Dendritic cell treated with granulocyte-macrophage colony-stimulating factor and Interleukin-4, amounts not matched to agents 40 ng/mL and 50 ng/mL, for 4 days (primary cell): ENCODE data around the gene ARHGAP26.
"Not testable (repeated sequence)": the region's sequence is repeated elsewhere in the genome, so short reads cannot be mapped to it uniquely, and the experiment has no call there.

ENCODE experiments used
- H3K27ac Mint-ChIP-seq: one replicate; pipeline ENCODE4 v1.8.0; 2022; ENCODE audit warnings: mild to moderate bottlenecking, mixed read lengths
- H3K27me3 Mint-ChIP-seq: one replicate; pipeline ENCODE4 v1.8.0; 2022; ENCODE audit warnings: mild to moderate bottlenecking, mixed read lengths
- H3K36me3 Mint-ChIP-seq: one replicate; pipeline ENCODE4 v1.8.0; 2022; ENCODE audit warnings: low read depth, mixed read lengths
- H3K4me1 Mint-ChIP-seq: one replicate; pipeline ENCODE4 v1.8.0; 2022; ENCODE audit warnings: low read depth, mixed read lengths
- H3K4me3 Mint-ChIP-seq: one replicate; pipeline ENCODE4 v1.8.0; 2022; ENCODE audit warnings: mild to moderate bottlenecking, moderate library complexity, mixed read lengths
- H3K9me3 Mint-ChIP-seq: one replicate; pipeline ENCODE4 v1.8.0; 2022; ENCODE audit warnings: mixed read lengths
- intact Hi-C: fragments of 100-400 bp; cut with micrococcal nuclease; formaldehyde crosslinking; loops from one replicate; pipeline ENCODE4 v1.15.0; 2022

Gene ARHGAP26

DNA sequence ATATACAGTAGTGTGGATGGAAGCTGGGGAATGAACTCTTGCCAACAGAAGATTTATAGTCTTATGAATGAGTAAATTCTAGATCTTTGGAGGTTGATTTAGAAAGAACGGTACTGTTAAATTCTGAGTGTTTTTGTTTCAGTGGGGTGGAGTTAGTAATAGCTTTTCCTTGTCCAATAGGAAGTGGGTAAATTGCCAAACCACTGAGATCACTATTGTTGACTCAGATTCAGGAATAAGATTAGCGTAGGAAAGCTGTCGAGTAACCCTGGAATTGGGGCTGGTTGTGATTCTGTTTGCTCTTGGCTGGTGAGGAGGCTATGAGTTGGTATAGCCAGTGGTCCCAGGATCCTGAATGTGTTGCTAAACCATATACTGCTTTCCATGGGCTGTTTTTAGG is 155.6 kb downstream of the ARHGAP26 start:
- Mint-ChIP-seq H3K4me3 (no peak overlapping the region), H3K27me3 (no peaks in the 10 kb centered on the region), H3K9me3 (no peaks in the 10 kb centered on the region), H3K27ac (peak overlapping the region; percentile 47), H3K36me3 (peaks cover 63% of the 10 kb centered on the region), H3K4me1 (peaks cover 59% of the 10 kb centered on the region)
- intact Hi-C loops = loop anchor here (5.0 to 10.0 kb wide), 3 partner anchors 37 to 469 kb away; no protein-coding TSS in a partner anchor

DNA sequence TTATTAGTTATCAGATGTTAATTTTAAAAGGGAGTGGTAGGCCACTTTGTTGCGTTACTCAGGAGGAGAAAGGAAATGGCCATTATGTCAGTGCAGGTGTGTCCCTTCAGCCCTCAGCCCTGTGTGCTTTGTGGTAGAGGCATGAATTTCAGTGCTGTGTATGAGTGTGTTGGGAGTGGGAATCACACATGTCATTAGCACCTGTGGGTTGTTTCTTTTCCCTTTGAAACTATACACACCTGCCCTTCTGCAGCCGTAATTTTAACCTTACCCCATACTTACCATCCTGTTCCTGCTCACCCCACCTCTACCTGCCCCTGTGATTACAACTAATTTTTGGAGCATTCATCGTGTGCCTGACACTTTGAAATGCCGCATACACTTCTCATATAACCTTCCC is 156.4 kb downstream of the ARHGAP26 start:
- Mint-ChIP-seq H3K27ac (peak overlapping the region; percentile 47), H3K4me3 (no peak overlapping the region), H3K27me3 (no peaks in the 10 kb centered on the region), H3K9me3 (no peaks in the 10 kb centered on the region), H3K4me1 (peaks cover 62% of the 10 kb centered on the region), H3K36me3 (peaks cover 62% of the 10 kb centered on the region)
- intact Hi-C loops = loop anchor here (5.0 to 10.0 kb wide), 3 partner anchors 36 to 468 kb away; no protein-coding TSS in a partner anchor

DNA sequence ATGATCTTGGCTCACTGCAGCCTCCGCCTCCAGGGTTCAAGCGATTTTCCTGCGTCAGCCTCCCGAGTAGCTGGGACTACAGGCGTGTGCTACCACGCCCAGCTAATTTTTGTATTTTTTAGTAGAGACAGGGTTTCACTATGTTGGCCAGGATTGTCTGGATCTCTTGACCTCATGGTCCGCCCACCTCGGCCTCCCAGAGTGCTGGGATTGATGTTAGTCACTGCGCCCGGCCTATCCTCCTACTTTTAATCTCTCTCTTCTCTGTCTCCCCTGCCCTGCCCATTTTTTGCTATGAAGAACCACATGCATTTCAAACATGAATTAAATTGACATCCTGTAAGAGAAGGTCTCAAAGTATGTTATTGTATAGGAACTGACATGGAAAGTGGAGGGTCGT is 158.8 kb downstream of the ARHGAP26 start:
- Mint-ChIP-seq H3K4me1 (peaks cover 62% of the 10 kb centered on the region), H3K27ac (peak overlapping the region; percentile 79), H3K36me3 (peaks cover 76% of the 10 kb centered on the region)
- not testable (repeated sequence) for H3K27me3 Mint-ChIP-seq, H3K4me3 Mint-ChIP-seq, H3K9me3 Mint-ChIP-seq
- intact Hi-C loops = loop anchor here (5.0 to 10.0 kb wide), 3 partner anchors 33 to 466 kb away; no protein-coding TSS in a partner anchor

DNA sequence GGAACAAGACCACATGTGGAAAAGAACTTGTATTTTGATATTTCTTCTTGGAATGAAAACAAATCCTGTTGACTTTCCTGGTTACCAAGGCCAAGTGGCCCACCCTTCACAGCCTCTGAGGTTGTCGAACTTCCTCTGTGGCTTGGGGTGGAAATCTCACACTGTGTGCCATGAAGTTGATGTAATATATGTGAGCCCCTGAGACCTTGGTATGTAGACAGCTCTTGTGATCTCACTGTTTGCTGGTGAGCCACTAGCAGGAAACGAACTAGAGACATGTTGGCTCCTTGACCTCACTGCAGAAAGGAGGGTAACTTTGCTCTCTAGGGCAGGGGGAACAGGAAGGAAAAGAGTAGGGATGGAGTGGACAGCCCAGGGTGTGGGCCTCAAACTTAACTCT is 159.4 kb downstream of the ARHGAP26 start:
- intact Hi-C loops = loop anchor here (5.0 to 10.0 kb wide), 3 partner anchors 33 to 465 kb away; no protein-coding TSS in a partner anchor
- no peaks in the 10 kb centered on the region for H3K27me3 Mint-ChIP-seq
- peak overlapping the region; percentile 79 for H3K27ac Mint-ChIP-seq

DNA sequence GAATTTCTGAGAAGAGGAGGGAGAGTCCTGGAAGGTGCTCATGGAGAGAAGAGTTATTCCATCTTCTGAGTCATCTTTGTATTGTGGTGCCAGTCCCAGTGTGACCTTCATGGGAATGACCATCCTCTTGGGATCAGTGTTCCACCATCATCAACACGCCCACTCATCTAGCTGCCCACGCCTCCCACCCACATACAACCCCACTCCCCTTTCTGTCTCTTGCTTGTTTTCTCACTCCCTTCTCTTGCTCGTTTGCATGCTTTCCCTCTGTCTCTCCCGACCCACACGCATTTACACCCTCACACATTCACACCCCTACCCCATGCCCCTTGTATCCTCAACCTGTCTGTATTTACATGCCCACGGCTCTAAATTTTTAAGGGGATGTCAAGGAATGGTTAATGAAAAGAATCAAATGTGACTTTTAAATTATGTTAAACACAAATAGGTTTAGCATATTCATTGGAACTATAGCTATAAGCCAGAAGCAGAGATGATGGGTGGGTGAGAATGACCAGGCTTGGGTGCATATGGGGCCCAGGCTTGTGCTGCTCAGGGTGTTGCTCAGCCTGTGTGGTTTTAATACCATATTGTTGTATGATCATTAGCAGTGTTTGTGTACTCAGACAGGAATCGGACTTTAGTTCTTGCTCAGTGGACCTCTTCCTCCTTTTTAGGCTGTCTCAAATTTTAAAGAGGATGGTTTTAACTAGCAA is 160.4 kb downstream of the ARHGAP26 start:
- Mint-ChIP-seq H3K4me3 (no peak overlapping the region), H3K36me3 (peaks cover 69% of the 10 kb centered on the region), H3K27me3 (no peaks in the 10 kb centered on the region), H3K4me1 (peaks cover 62% of the 10 kb centered on the region), H3K9me3 (no peaks in the 10 kb centered on the region), H3K27ac (peak overlapping the region; percentile 79)
- intact Hi-C loops = no loop called here

More for the DNA sequence above, 159.4 kb downstream of the ARHGAP26 start:
- Mint-ChIP-seq H3K4me3 (no peak overlapping the region), H3K36me3 (peaks cover 76% of the 10 kb centered on the region), H3K9me3 (no peaks in the 10 kb centered on the region), H3K4me1 (peaks cover 62% of the 10 kb centered on the region)

DNA sequence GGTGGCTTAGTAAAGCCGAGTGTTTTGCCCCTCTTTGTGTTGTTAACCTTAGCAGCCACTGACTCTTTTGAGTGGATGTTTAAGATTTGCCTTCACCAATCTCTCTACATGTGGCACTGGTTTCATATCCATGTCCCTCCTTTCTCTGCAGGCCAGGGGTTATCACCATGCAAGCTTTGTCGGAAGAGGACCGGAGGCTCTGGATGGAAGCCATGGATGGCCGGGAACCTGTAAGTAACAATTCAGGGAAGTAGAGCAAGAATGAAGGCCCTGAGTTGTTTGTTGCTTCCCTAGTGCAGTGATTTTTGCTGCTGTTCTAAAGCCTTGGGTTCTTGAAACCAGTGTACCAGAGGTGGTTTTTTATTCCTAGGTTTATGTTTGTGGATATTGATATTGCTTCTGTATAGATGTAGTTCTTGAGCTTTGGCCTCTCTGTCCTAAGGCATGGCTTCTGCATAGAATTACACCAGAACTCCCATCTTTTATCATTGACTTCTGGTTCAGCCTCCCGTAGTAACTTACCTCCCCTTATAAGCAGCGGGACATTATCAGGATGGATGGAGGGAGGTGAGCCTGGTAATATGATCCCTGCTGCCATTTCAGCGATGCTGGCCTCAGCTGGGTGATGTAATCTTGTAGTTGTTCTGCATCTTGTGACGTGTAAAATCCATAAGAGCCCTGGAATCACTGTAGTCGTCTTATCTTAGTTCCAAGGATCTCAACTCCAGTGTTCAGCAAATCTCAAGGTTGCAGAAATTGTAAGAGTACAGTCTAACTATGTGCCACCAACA is 161.9 kb downstream of the ARHGAP26 start:
- Mint-ChIP-seq H3K9me3 (no peaks in the 10 kb centered on the region), H3K4me1 (peaks cover 60% of the 10 kb centered on the region), H3K36me3 (peaks cover 61% of the 10 kb centered on the region), H3K4me3 (no peak overlapping the region), H3K27ac (no peak overlapping the region), H3K27me3 (no peaks in the 10 kb centered on the region)
- intact Hi-C loops = no loop called here

DNA sequence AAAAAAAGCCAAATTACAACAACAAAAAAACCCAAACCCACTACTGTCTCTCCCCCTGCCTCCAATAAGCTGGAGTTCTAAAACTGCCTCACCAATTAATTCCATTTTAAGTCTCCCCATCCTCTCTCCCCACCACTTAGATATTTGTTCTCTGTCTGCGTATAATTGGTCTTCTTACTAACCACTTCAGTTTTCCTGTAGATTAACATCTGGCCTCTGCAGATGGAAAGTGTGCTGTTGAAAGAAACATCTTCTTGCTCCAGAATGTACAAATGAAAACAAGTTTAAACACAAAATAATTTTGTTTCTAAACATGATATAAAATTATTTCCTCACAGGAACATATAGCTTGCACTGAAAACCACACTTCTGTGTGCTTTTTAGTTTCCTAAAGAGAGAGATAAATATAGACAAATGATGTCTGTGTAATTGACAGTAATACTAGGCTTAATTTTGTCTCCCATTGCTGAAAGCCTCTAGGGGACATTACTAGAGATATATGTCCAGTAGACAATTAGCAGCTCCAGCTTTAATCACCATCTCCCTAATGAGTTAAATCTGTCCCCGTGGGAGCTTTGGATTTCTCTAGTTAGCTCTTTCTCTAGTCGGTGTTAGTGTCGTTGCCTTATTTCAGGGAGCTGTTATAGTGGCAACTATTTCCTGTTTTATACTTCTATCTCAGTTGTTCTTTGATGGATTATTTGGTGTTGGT is 164.0 kb downstream of the ARHGAP26 start:
- Mint-ChIP-seq H3K9me3 (no peaks in the 10 kb centered on the region), H3K27ac (peak overlapping the region; percentile 26), H3K4me3 (no peak overlapping the region), H3K4me1 (peaks cover 56% of the 10 kb centered on the region), H3K27me3 (no peaks in the 10 kb centered on the region), H3K36me3 (peaks cover 54% of the 10 kb centered on the region)
- intact Hi-C loops = no loop called here

DNA sequence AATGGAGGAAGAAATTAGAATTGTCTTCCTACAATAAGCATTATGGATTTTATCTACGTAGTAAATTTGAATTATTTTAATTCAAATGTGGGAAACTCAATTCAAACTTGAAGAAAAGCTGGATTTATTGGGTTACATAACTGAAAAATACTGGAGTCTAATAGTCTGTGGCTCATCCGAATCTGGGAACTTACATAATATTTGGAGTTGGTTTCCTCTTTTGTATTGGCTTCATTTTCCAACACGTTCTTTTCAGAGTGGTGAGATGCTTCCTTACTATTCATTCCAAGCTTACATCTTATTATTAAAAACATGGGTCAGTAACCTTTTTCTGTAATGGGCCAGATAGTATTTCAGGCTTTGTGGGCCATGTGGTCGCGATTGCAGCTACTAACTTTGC is 164.8 kb downstream of the ARHGAP26 start:
- peaks cover 52% of the 10 kb centered on the region for H3K4me1 Mint-ChIP-seq
- peaks cover 50% of the 10 kb centered on the region for H3K36me3 Mint-ChIP-seq
- no peaks in the 10 kb centered on the region for H3K9me3 Mint-ChIP-seq
- peak overlapping the region; percentile 67 for H3K27ac Mint-ChIP-seq
- intact Hi-C loops = no loop called here
- H3K27me3 Mint-ChIP-seq = no peaks in the 10 kb centered on the region
- no peak overlapping the region for H3K4me3 Mint-ChIP-seq

DNA sequence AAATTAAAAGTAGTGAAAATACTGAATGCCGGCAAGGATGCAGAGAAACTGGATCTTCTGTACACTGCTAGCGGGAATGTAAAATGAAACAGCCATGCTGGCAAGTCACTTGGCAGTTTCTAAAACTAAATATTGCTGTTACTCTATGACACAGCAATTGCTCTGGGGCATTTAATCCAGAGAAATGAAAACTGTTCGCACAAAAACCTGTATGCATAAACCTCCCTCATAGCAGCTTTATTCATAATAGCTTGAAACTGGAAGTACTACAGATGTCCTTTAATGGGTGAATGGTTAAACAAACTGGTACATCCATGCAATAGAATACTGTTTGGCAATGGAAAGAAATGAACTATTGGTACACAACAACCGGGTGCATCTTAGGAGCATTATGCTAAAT is 167.2 kb downstream of the ARHGAP26 start:
- H3K4me3 Mint-ChIP-seq = no peak overlapping the region
- H3K27me3 Mint-ChIP-seq = no peaks in the 10 kb centered on the region
- H3K4me1 Mint-ChIP-seq = peaks cover 42% of the 10 kb centered on the region
- intact Hi-C loops = no loop called here
- no peaks in the 10 kb centered on the region for H3K9me3 Mint-ChIP-seq
- peaks cover 29% of the 10 kb centered on the region for H3K36me3 Mint-ChIP-seq
- H3K27ac Mint-ChIP-seq = no peak overlapping the region

DNA sequence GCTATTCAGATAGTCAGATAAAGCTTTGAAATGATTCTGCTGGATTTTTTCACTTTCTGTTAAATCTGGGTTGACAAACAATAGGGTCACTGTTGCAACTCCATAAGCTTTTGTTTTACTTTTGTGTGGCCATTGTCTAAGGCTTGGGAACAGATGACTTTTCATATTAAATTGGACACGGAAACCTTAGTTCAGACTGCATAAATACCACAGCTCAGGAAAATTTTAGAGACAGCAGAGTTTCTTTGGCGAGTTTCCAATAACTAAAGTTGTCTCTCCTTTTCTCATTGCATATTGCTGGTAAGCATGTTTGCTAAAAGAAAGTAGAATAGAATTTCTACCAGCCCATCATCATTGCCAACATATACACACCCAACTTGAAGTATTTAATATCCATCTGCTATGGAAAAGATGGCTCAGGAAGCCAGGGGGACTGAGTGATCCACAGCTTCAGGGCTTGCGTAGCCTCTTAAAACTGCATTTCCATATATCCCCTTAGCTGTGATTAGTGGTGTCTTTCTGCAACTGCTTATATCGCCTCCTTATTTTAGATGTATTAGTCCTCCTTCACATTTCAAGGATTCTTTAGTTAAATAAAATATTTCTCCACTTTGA is 168.2 kb downstream of the ARHGAP26 start:
- Mint-ChIP-seq H3K9me3 (no peaks in the 10 kb centered on the region), H3K27me3 (no peaks in the 10 kb centered on the region), H3K36me3 (peaks cover 29% of the 10 kb centered on the region), H3K27ac (no peak overlapping the region), H3K4me3 (no peak overlapping the region), H3K4me1 (peaks cover 47% of the 10 kb centered on the region)
- intact Hi-C loops = no loop called here

DNA sequence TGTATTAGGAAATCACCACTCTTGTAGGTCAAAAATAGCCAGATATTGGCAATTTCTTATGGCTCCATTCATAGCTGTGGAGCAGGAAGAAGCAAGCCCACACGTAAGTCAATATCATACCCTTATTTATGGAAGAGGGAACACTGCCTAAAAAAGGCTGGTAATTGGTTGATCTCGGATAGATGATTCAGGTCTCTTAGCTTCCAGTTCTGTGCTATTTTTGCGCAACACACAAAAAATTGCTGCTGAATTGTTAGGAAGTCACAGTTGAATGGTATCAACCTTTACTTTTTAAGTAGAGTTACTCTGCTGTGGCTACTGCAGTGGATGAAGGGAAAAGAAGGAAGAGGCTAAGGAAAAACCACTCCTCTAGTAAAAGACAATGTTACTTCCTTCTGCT is 168.8 kb downstream of the ARHGAP26 start:
- Mint-ChIP-seq H3K36me3 (peaks cover 23% of the 10 kb centered on the region), H3K27me3 (no peaks in the 10 kb centered on the region), H3K9me3 (no peaks in the 10 kb centered on the region), H3K4me3 (no peak overlapping the region), H3K27ac (no peak overlapping the region), H3K4me1 (peaks cover 41% of the 10 kb centered on the region)
- intact Hi-C loops = no loop called here

DNA sequence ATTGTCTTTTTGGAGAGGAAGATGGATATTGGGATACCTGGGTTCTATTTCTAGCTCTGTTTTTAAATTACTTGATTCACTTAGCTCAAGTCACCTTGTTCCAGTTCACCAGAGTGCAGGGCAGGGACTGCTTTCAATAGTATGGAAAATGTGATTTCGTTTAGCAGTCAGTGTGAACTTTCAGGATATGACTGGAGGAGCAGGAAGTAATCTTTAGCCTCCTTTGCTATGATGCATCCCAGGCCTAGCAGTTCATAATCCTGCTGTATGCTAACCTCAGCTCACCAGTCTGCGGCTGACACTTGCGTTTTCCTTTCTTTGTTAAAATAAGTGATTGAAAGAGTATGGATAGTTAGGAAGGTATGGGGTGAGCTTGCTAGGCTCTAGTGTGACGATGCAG is 169.7 kb downstream of the ARHGAP26 start:
- Mint-ChIP-seq H3K9me3 (no peaks in the 10 kb centered on the region), H3K4me3 (no peak overlapping the region), H3K27me3 (no peaks in the 10 kb centered on the region), H3K4me1 (peaks cover 36% of the 10 kb centered on the region), H3K36me3 (peaks cover 18% of the 10 kb centered on the region), H3K27ac (no peak overlapping the region)
- intact Hi-C loops = no loop called here

DNA sequence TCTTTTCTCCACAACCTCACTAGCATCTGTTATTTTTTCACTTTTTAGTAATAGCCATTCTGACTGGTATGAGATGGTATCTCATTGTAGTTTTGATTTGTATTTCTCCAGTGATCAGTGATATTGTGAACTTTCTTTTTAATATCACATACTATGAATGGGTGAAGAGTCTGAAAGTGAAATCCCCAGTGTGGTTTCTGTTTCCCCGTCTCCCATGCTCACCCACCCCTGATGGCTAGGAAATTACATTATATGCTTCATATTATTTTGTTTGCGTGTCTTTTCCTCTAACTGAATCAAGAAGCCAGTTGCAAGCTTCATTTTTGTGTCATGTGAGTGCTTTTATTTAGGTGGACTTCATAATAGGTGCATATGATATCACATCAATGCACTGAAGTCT is 171.1 kb downstream of the ARHGAP26 start:
- Mint-ChIP-seq H3K4me3 (no peak overlapping the region), H3K27ac (no peak overlapping the region), H3K4me1 (peaks cover 33% of the 10 kb centered on the region), H3K36me3 (peaks cover 30% of the 10 kb centered on the region), H3K9me3 (no peaks in the 10 kb centered on the region), H3K27me3 (no peaks in the 10 kb centered on the region)
- intact Hi-C loops = no loop called here
